Stimulated activated CD8-positive, alpha-beta memory T cell treated with anti-CD3 and anti-CD28 coated beads, Interleukin-12 subunit alpha, Interleukin-12 subunit beta, amount 100 ng/mL, for 1 hour (primary cell): Measurements from ENCODE around the gene DEUP1.
"Not testable (repeated sequence)": the region's sequence is repeated elsewhere in the genome, so short reads cannot be mapped to it uniquely, and the experiment has no call there.

Experiments used
- DNase-seq: peaks from one replicate; pipeline ENCODE4 v3.0.0-alpha.2; 2020; ENCODE audit warnings: low read depth

Gene DEUP1

GRCh38 chr11:93330446-93330984, at the start of gene DEUP1:
DEUP1 (plus strand) TSS chr11:93330742; CDS start chr11:93332260, 1,518 bp downstream.
- no peak for DNase-seq

GRCh38 chr11:93285430-93285829, 45.1 kb upstream of the DEUP1 start:
- no peak for DNase-seq

GRCh38 chr11:93287434-93287833, 43.1 kb upstream of the DEUP1 start:
- DNase-seq = no peak

DNA sequence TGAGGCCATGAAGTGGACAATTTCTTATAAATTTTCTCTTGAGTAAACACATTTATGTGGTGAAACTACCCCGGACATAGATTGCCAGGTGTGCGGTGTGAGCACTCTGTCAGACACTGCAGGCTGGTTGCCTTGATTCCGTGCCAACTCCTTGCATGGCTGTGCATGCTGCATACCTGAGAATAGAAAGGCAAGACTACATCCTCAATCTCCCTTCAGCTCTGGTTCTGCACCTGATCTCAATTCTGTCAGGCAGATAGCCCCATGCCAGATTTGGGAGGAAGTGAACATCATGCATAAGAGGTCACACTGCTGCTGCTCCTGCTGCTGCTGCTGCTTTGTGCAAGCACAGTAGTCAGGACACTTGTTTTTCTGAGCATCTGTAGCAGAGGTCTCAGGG, 42.5 kb upstream of the DEUP1 start:
- no peak for DNase-seq

DNA sequence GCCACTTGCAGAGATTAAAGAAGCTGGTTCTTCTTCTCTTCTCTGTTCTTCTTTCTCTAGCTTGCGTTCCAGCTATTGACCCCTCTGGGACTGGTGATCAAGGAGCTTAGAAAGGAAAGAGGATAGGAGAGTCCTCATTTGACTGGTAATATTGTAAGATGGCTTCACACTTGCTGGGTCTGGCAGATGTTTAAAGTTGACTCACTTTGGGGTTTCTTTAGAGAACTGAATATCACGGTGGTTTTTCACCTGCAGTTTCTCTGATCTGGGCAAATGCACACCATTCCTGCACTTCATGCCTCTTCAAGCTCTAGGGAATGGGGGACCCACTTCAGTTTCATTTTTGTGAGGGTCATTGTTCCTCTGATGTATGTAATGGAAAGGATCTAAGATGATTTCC, 41.8 kb upstream of the DEUP1 start:
- DNase-seq = no peak

DNA sequence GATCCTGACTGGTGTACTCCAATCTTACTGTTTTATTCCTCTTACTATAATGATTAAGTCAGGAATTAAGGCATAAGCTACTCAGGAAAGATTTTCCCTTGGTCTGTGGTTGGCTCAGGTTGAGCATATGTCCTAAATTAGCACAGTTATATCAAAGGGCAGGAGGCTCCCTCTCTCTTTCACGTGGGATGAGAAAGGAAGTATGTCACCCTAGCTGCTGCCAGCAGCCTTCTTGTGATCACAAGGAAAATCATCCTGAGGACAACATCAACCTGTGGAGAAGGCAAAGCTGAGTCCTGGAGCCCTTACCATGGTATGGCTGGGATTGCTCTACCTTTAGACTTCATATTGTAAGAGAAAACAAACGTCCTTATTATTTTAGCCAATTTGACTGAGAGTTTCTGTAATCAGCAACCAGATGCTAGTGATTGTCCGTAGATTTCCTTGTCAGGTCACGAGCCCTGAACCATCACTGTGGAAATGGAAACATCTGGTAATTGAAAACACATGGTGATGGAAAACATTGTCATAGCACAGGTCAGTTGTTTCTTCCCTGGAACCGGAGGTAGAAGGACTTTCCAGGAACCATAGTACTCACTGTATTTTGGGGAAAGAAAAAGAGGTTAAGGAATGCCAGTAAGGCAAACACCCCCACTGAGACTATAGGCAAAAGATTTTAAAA, 40.6 kb upstream of the DEUP1 start:
- no peak for DNase-seq

DNA sequence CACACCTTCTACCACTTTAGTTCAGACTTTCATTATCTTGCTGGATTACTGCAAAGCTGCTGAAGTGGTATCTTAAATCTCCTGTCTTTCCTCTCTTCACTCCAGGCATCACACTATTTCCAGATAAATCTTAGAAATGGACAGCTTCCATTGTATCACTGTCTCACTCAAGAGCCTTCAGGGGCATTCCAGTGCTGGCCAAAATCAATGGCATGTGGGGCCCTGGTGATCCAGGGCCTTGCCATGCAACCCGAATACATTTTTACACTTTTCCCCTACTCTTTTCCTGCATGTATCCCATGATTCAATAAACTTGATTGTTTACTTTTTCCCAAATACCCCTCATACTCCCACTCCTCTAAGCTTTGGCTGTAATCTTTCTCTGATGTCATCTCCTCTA, 39.4 kb upstream of the DEUP1 start:
- no peak for DNase-seq

GRCh38 chr11:93291898-93292297, 38.6 kb upstream of the DEUP1 start:
- no peak for DNase-seq

DNA sequence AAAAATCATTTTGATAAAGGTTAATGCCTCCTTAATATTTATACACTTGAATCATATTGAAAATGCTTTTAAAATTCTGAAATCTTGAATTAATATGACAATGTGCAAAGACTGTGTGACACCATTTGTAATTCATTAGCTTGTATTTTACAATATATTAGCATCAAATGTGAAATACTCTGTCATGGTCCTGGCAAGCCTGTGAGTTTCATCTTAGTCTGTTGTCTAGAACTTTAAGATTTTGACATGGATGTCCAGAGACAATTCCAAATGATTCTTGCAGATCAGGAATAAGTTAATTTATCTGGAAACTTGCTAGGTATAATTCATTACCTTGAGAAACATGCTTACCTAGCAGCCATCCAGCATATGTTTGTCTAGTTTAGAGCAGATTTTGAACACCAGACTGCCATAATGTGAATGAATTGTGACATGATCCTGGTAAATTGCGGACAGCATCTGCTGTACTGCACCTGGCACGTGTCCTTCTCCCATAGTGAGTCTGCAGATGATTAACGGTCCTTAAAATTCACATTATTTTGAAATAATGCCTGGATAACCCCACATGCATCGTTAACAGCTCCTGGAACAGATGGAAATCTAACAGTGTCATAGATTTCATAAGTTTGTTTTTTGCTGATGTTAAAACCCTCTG, 34.5 kb upstream of the DEUP1 start:
- DNase-seq = no peak

DNA sequence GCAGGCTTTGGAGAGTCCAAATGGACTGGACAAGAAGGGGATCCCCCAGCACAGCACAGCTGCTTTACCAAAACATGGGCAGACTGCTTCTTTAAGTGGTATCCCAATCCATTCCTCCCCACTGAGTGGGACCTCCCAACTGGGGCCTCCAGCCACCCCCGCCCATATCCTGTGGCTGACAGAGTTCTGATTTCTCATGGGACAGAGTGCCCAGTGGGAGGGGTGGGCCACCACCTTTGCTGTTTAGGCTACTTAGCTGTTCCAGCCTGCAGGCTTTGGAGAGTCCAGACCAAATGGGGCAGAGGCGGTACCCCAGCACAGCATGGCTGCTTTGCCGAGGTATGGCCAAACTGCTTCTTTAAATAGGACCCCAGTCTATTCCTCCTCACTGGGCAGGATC, 26.9 kb upstream of the DEUP1 start:
- DNase-seq = no peak

- DNase-seq = not testable (repeated sequence)
Measured at GRCh38 chr11:93314399-93314798, 16.1 kb upstream of the DEUP1 start.

- no peak for DNase-seq
Measured at GRCh38 chr11:93319224-93319839, 11.2 kb upstream of the DEUP1 start.

GRCh38 chr11:93320230-93320629, 10.3 kb upstream of the DEUP1 start:
- no peak for DNase-seq

DNA sequence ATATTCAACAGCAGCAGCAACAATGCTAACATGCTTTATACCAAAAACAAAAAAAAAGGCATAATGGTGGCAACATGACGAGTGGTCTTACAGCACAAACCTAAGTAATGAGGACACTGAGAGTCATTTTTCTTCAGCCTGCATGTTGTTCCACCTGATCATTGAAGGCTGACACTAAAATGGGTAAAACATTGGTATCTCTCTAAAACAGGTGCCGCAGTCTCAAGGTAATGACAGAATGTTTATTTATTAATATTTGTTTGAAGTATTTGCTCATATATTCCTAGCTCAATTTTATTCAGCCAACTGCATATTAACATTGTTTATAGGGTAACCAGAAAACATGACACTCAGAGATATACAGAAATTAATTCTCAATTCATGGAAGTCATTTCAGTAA, 8.3 kb upstream of the DEUP1 start:
- no peak for DNase-seq

DNA sequence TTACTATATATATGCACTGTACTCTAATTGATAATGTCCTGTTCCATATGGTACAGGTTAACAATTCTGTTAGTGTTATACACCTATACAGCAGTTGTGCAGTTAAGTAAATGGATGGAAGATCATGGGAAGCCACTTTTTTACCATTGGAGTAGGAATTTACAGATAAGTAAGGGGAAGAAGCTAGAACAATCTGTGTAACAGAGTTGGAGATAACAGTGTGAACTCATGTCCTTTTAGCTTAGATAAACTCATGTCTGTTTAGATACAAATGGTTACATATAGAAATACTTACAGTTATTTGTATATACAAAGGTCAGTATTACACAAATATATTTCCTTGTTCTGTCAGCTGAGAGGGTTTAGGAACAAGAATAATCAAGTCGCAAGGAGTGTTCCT, 6.8 kb upstream of the DEUP1 start:
- no peak for DNase-seq

GRCh38 chr11:93324500-93324899, 6.0 kb upstream of the DEUP1 start:
- DNase-seq = no peak

DNA sequence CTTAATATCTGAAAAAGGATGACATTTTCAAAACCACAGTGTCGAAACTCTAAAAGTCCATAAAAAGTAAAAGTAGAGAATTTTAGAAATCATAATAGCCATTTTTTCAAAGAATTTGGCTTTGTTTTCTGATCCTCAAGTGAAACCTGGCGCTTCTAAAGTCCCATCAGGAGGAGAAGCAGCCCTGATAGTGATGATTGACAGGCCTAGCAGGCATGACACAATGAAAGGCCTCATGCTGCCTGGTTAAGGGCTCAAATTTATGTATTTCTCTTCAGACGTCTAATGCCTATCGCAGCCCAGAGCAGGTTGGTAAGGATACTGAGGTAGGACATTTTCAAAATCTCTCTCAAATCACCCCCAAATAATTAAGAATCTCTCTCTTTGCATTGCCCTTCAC, 3.9 kb upstream of the DEUP1 start:
- DNase-seq = no peak

DNA sequence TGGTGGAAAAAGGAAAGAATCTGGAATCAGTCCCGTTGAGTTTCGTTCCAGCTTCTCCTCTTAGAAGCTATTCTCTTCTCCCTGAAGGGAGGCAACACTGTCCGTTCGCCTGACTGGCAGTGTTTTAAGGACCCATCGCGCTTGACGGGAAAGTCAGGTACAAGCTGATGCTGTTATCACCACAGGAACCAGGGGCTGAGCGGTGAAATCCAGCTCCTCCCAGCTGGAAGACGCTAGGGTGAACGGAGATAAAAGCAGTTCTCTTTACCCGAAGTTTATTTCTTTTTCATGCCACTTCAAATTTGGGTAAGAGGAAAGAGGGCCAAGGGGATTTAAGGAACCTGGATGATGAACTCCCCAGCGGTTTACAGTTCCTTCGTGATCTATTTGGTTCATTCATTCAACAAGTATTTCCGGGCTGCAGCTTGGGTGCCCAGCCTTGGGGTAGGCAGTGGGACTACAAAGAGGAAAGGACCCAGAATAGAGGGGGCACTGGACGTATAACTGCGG, 551 bp upstream of the DEUP1 start:
- DNase-seq = no peak

- DNase-seq = no peak
Measured at GRCh38 chr11:93340223-93340622, 9.7 kb downstream of the DEUP1 start.

GRCh38 chr11:93344855-93345333, 14.4 kb downstream of the DEUP1 start:
- no peak for DNase-seq

- DNase-seq = no peak
Measured at GRCh38 chr11:93348930-93349329, 18.4 kb downstream of the DEUP1 start.

GRCh38 chr11:93350835-93351234, 20.3 kb downstream of the DEUP1 start:
- no peak for DNase-seq

DNA sequence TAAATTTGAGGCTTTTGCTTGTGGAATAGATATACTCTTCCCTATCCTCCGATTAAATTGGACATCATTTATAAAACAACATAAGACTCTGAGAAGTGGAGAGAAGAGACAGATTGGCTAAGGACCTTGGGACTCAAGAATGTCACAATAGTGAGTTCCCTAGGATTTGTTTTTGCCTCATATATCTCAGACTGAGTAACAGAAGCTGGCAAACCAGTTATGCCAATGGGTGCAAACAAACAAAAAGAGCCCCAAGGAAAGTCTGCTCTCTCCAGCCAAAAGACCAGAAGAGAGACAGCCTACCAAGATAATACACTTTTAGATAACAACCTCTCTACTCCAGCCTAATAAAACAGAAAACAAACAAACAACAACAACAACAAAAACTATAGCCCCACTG, 28.9 kb downstream of the DEUP1 start:
- no peak for DNase-seq
